NCI-H128 (cell line): ENCODE measurements around the gene AMOTL2.

ENCODE experiments used
- DNase-seq: peaks from one replicate; lab custom pipeline; 2025; ENCODE audit not compliant: unreplicated experiment; lab: John Stamatoyannopoulos, UW

The AMOTL2 gene

DNA sequence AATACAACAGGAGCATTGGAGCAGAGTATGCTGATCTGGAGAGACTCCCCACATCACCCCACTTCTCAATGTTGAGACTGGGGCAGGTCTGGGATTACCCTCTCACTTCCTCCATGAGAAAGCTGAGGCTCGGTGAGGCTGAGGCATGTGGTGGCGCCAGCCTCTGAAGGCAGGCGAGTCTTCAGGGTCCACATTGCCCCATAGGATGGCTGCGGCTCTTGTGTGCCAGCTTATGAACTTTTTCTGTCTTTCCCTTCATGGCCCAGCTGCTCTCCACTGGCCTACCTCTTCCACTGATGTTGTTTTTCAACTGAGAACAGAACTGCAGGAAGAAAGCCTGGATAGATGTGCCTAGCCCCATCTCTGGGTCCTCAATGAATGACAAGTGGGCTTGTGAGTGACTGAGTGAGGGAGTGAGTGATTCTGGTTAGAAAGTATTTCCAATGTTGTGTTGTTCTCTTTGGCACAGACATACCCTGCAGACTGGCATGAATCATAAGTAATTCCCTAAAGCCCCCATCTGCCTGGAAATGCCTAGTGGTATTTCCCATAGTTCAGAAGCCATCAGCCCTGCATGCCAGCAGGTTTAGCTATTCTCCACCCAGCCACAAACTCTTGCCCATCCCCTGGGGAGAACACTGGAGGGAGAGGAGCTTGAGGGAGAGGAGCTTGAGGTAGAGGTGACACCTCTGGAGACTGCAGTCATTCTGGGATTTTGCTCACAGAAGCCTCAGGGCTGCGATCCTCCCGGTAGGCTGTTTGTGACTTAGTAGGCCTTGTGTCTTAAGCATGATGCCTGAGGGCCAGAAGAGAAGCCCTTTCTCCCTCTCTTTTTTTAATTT lies 56.9 kb downstream of the AMOTL2 start:
- no peak for DNase-seq

- DNase-seq: no peak
Measured at GRCh38 chr3:134315286-134316106, 58.8 kb downstream of the AMOTL2 start.

- DNase-seq: no peak
Measured at GRCh38 chr3:134314588-134315285, 59.5 kb downstream of the AMOTL2 start.

- no peak for DNase-seq
Measured at GRCh38 chr3:134313847-134314587, 60.2 kb downstream of the AMOTL2 start.

DNA sequence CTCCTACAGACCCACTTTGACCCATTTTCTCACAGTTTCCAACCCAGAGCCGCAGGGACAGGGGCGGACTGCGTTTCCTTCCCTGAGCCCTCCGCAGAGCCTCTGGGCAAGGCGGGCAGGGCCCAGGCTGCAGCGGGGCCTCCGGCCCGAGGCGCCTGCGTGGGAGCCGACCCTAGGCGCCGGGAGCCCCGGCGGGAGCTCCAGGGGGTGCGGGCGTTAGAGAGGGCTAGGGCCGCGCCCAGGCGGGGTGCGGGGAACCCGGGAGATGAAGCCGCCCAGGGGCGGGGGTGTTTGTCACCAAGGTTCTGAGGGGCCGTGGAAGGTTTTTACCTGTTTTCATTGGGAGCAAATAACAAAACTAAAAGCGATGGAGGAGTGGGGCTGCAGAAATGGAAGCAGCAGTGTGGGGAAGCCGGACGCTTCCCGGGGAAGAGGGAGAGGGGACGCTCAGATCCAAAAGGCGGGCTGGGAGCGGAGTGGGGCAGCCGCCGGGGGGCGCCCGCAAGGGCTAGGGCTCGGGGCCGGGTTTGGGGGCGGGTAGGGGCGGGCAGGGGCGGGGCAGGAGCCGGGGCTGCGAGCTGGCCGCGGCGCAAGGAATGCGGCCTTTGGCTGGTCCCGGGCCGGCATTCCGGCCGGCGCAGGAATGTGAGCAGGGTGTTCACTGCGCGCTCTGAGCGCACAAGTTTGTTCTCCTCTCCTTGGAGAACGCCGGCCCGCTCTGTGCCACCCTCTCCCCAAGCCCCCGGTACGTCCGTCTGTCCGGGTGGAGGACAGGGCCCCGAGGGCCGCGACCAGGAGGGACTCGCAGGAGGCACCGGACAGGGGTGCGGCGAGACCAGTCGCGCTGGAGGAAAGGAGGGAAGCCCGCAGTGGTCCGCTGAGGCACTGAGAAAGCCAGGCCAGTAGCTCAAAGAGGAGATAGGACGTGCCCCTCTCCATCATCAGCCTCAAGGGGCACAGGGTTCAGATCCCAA lies 61.1 kb downstream of the AMOTL2 start:
- DNase-seq: no peak

GRCh38 chr3:134312072-134312872 lies 62.0 kb downstream of the AMOTL2 start:
- no peak for DNase-seq

DNA sequence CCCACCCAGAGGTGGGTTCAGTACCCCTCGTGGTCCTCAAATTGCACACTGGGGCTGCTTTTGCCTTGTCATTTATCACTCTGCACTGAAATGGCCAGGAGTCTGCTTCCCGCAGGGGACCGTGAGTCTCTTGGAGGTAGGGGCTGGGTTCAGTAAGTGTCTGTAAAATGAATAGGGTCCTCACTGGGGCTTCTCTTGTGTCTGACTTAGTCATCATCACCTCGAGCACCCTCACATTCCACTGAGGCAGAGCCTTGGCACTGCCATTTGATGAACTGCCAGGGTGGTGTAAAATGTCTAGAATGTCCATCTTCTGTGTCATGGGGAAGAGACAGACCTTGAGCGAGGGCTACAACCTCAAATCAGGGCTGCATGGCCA lies 62.6 kb downstream of the AMOTL2 start:
- no peak for DNase-seq

GRCh38 chr3:134311265-134311664 lies 63.0 kb downstream of the AMOTL2 start:
- DNase-seq: no peak

- no peak for DNase-seq
Measured at GRCh38 chr3:134309987-134310700, 64.1 kb downstream of the AMOTL2 start.

DNA sequence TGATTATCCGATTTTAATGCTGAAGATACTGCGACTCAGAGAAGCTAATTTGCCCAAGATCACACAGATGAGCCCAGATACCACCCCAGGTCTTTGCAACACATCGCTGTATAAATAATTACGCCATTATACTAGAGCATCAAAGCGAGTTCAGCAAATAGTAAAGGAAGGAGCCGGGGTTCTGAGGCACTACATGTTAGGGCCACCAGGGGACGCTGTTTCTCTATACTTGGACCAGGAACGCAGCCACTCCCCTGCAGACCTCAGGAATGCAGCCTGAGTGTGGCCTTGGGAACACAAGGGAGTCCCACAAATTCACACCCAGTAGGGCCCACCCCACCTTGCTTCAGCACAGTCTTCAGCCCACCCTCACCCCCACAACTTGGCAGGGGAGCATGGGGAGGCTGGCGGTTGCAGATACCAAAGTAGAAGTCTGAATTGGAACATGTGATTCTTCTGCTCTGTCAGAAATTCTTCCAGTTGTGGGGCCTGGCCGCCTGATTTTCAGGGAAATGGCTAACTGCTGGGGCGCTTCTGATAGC lies 65.8 kb downstream of the AMOTL2 start:
- DNase-seq: peak; percentile 58

DNA sequence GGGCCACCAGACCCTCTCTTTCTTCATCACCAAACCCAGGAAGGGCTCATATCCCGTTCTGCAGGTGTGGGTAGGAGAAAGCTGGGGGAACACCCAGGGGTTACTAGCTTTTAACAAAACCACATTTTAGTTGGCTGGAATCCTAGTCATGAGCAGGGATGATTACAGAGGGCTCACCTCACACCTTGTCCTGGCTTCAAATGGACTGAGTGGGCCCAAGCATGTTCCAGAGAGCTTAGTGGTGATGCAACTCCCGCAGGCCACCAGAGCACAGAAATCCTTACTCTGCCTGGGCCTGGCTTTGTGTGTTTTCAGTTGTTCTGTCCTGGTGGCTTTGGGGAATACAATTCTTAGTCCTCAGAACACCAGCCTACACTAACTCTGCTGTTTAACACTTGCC lies 66.8 kb downstream of the AMOTL2 start:
- no peak for DNase-seq

- DNase-seq: no peak
Measured at GRCh38 chr3:134306320-134306719, 67.9 kb downstream of the AMOTL2 start.
